Raji (cell line): Measurements from ENCODE around the gene ZNF79.

ENCODE experiments used
- POLR2A ChIP-seq: IDR thresholded peaks from 2 replicates; pipeline ENCODE4 v1.6.1; 2011; ENCODE audit warnings: low read depth, low read length, control low read depth; ENCODE audit not compliant: insufficient read depth

Gene ZNF79

DNA sequence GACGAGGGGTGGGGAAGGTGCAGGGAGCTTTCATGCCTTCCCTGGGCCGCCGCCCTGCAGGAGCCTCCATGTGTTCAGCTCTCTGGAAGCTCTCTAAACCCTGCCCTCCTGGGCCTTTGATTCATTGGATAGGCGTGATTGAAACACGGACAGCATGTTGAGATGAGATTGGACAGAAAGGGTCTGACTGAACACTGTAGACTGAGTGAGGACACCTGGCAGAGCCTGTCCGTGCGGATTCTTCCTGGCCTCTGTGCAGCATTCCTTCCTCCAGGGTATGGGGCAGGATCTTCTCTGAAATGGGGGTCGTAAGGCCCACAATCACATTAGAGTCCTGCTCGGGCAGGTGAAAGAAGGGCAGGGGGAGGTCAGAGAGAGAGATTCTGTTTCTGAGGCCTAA is 14.2 kb downstream of the ZNF79 start:
- no peak for TF ChIP-seq POLR2A

DNA sequence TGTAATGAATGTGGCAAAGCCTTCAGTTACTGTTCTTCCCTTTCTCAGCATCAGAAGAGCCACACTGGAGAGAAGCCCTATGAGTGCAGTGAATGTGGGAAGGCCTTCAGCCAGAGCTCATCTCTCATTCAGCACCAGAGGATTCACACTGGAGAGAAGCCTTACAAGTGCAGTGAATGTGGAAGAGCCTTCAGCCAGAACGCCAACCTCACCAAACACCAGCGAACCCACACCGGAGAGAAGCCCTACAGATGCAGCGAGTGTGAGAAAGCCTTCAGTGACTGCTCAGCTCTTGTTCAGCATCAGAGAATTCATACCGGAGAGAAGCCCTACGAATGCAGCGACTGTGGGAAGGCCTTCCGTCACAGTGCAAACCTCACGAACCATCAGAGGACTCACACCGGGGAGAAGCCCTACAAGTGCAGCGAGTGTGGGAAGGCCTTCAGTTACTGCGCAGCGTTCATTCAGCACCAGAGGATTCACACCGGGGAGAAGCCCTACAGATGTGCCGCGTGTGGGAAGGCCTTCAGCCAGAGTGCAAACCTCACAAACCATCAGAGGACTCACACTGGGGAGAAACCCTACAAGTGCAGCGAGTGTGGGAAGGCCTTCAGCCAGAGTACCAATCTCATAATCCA is 20.2 kb downstream of the ZNF79 start:
- TF ChIP-seq POLR2A: peak; percentile 35; the same call in 1 of the 2 replicates

DNA sequence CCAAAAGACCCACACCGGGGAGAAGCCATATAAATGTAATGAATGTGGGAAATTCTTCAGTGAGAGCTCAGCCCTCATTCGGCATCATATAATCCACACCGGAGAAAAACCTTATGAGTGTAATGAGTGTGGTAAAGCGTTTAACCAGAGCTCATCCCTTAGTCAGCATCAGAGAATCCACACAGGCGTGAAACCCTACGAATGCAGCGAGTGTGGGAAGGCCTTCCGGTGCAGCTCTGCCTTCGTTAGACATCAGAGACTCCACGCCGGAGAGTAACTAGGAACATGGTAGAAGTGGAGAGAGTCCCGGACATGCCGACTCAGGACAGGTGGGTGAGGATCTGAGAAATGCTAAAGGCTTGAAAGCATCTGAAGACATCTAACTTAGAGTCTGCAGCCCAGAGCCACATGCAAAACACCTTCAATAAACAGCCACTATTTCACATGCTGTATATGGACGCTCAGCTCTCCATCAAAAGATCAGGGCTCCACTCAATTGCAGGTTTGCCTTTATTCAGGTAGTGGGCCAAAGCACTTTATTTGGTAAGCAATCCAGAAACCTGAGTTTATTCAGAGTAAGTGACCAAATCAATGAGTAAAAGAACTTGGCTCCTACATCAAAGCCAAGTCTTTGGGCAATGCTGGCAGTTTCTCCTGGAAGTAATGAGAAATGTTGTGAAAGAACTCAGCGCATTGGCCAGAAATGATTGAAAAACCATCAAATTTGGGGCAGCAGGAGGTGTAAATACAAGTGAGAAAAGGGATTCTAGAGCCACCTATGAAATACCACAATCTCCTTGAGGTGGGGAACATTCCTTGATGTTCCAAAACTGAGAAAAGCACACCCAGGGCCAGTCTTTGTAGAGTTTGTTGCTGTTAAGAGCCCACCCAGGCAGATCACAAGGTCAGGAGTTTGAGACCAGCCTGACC is 21.0 kb downstream of the ZNF79 start:
- 0 out of 2 replicates have a peak, but pooled peaks have one; percentile 9 for TF ChIP-seq POLR2A

DNA sequence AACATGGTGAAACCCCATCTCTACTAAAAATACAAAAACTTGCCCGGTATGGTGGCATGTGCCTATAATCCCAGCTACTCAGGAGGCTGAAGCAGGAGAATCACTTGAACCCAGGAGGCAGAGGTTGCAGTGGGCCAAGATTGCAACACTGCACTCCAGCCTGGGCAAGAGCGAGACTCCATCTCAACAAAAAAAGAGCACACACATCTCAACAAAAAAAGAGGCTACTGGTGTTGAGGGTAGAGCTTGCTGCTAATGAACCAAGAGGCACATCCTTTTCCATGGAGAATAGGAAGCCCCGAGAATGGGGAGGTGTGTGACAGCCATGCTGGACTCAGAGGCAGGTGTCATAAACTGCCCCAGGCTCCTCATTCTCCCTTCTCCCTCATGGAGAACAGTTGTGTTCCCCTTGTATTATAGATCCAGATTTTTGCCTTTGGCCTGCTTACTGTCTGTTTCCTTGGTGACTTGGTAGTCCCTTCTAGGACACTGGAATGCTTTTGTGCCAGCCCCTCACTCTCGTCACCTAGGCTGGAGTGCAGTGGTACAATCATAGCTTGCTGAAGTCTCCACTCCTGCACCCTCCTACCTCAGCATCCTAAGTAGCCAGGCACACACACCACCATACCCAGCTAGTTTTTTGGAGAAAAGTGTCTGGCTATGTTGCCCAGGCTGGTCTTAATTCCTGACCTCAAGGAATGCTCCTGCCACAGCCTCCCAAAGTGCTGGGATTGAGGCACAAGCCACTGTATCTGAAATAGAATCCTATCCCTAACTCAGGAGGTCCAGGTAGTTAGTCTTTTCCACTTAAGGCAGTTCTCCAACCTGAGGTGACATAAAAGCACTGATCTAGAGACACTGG is 21.9 kb downstream of the ZNF79 start:
- peak; percentile 67 for TF ChIP-seq POLR2A

DNA sequence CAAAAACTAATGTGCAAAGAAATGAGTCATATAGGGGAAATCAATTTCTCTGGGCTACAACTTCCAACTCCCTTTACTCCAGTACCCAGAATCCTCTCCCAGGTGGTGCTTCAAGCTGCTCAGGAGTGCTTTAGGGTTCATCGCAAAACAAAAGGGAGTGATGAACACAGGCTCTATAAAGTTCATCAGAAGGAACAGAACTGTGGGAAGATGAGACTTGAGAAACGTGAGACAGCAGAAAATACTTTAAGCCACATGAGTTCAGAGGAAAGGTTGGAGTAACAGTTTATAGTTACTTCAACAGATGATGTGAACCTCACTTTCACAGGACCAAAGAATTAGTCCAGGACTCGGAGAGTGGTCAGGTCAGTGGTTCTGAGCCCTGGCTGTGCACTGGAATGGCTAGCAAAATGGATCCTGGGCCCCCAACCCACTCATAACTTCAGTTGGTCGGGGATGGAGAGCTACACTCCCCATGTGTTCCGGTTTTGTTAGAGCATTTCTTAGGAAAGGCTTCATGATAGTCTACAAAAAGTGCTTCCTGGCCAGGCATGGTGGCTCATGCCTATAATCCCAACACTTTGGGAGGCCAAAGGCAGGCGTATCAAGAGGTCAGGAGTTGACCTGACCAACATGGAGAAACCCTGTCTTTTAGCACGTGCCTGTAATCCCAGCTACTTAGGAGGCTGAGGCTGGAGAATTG is 22.7 kb downstream of the ZNF79 start:
- TF ChIP-seq POLR2A: no peak

DNA sequence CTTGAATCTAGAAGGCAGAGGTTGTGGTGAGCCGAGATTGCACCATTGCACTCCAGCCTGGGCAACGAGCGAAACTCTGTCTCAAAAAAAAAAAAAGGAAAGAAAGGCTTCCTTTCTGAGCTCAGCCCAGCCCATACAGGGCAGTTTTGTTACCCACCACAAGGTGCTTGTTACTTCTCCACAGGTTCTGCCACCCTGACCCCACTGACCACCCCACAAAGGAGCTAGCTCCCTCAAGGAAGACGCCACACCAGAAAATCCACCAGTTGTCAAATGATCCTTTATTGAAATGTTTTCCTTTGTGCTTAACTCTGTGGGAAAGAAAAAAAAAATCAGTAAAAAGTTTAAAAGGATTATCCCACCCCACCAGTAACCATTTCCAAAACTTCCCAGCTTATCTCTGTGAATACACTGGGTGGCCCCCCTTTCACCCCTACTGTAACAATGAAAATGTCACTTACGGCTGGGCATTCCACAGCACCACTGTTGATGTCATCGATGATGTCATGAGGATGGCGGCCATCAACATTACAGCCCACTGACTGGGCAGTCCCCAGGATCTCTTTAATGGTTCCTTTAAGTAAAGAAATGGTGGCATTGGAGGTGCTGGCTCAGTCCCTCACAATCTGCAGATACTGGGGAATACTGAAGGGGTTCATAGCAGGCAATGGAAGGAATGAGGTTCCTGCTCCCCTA is 23.4 kb downstream of the ZNF79 start:
- no peak for TF ChIP-seq POLR2A

DNA sequence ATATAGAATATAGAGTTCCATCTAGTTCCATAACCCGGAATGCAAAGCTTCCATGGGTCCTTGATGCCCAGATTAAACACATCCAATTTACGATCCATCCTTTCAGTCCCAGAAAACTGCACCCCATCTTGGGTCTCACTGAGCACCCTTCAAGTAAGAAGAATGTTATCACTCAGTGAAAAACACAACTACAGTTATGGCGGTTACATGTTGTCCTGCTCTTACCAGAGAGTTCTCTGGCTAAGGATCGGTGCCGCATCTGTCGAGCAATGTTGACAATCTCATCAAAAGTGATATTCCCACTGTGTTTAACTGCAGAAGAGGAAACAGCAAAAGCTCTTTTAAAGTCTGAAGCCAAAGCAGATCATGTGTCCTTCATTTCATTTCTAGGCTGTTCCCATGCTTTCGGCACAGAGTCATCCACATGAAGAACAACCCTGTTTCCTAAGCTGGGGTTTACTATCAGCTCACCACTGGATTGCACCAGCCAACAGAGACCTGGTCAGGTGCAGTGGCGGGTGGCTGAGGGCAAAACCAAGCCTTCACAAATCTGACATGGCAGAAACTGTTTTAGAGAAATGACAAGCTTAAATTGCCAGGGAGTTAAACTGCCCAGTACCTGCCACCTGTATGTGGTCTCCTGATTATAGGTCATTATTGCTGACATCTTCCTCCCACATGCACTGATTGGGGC is 24.1 kb downstream of the ZNF79 start:
- no peak for TF ChIP-seq POLR2A

DNA sequence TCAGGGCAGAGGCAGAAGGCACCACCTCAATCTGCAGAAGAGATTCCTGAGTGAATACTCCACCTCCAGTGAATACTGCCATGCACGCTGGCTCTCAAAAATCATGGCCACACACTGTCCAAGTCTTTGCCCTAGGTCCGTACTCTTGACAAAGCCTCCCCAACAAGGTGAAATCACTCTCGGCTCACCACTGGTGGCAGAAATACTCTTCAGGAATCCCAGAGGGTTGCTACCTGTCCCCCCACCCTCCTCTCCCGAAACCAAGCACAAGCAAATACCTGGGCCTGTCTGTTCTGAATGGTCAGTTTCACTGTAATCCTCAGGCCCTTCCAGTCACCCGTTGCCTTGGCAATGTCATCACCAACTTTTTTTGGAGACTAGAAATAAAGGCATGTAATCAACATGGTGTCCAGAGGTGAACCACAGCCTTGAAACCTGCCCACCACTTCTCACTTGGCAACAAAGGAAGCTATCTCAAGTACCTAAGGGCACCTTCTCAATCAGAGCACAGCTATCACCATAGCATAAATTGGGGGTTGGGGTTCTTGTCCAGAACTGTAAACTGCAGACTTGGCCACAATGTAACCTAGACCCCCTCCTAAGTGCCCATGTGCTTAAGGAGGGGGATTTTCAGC is 25.3 kb downstream of the ZNF79 start:
- no peak for TF ChIP-seq POLR2A

DNA sequence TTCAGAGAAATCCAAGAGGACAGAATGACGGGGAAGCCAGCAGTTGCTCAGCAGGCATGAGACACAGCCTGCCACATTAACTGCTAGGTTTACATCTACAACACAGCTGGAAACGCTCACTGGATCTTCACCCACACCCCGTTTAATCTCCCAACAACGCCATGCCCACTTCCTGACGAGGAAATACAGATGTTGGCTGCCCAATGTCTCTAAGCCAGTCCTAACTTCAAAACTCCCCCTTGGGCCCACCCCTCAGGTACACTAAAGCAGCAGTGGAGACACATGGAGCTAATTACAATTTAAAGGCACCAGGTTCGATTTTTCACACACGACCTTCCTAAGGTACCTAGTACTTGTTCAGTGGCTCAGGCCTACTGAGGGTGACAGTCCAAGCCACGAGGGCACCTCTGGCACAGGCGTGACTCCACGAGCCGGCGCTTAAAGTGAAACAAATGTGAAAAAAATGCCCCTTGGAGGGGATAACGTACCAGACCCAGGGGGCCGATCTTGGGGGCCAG is 26.1 kb downstream of the ZNF79 start:
- no peak for TF ChIP-seq POLR2A

DNA sequence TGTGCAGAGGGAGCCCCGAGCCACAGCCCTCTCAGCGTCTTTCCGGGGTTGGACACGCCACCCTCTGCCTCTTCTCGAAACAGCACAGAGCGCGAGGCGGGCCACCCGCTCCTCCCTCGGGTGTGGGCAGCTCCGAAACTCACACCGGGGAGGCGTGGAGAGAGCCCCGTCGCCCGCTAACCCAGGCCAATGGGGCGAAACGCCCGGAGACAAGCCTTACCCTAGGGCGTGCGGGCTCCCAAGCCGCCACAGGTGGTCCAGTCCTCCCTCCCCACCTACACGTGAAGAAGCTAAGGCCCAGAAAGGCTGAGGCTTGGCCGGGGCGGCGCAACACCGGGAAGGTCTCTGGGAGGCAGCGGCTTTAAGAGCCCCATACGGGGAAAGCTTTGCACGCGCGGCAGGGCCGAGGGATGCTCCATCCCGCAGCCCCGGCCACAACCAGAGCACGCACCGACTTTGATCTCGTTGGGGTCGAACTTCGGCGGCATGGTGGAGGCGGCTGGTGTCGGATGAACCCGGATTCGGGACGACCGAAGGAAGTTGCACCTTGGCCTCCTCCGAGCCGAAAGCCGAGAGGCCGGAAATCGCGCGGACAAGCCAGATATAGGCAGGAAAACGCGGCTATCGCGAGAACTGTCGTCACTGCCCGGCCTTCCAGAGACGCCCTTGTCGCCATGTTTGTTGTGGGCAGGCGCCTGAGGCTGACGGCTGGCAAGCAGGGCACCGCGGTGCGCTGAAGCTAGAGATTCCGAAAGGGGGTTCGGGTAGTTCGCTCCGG is 26.8 kb downstream of the ZNF79 start, which contains the start of the genes LRSAM1 and RPL12:
TSS of gene LRSAM1 (plus strand) at position 681 of the 778 bp plus-strand sequence. CDS start 3,018 bp downstream, outside the sequence.
TSS of gene RPL12 (minus strand) at position 577 of the 778 bp plus-strand sequence. CDS start at position 488, 89 bp downstream.
- peak; percentile 99 for TF ChIP-seq POLR2A

DNA sequence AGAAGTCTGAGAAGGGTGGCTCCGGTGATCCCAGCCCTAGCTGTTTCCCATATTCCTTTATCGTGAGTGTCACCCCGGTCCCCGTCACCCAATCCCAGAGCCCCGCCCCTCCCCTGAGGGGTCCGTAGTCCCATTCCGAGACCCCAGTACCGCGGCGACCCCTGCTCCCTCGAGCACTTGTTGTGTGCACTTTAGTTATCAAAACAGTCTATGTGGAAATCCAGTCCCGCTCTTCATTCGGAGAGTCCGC is 27.4 kb downstream of the ZNF79 start:
- no peak for TF ChIP-seq POLR2A
